ENCODE measurements around the gene FGD5. TPM values are rescaled to one million over a fixed set of nuclear protein-coding genes. Genes with fewer than 3 reads are reported as not detected.

FGD5 gene
- total RNA-seq, 1 donor from 2014 or later, result 0.22 TPM

GRCh38 chr3:14794435-14794834 lies 24.3 kb upstream of the FGD5 start:
- H3K9me3 Mint-ChIP-seq (ENCODE audit: low read depth), result peaks cover 3% of the 10 kb centered on the region
- no peak overlapping the region for H3K4me3 Mint-ChIP-seq (ENCODE audit: unreplicated experiment)
- TF ChIP-seq CTCF (IDR thresholded peaks at IDR 0.05), result no peak
- H3K27me3 Mint-ChIP-seq (ENCODE audit: low read depth), result peaks cover 39% of the 10 kb centered on the region
- H3K27ac Mint-ChIP-seq (ENCODE audit: unreplicated experiment), result no peak overlapping the region
- peaks cover 4% of the 10 kb centered on the region for H3K4me1 Mint-ChIP-seq (ENCODE audit: low read depth)
- no peaks in the 10 kb centered on the region for H3K36me3 Mint-ChIP-seq (ENCODE audit: low read depth)
- no peak for DNase-seq (ENCODE audit: low spot score)

GRCh38 chr3:14795996-14796395 lies 22.8 kb upstream of the FGD5 start:
- Mint-ChIP-seq H3K27ac (ENCODE audit: unreplicated experiment) (no peak overlapping the region), H3K4me1 (ENCODE audit: low read depth) (peaks cover 4% of the 10 kb centered on the region), H3K4me3 (ENCODE audit: unreplicated experiment) (no peak overlapping the region), H3K9me3 (ENCODE audit: low read depth) (peaks cover 3% of the 10 kb centered on the region), H3K27me3 (ENCODE audit: low read depth) (peaks cover 31% of the 10 kb centered on the region), H3K36me3 (ENCODE audit: low read depth) (no peaks in the 10 kb centered on the region)
- DNase-seq (ENCODE audit: low spot score), result peak; percentile 2
- no peak for TF ChIP-seq CTCF (IDR thresholded peaks at IDR 0.05)

GRCh38 chr3:14796403-14797077 lies 22.2 kb upstream of the FGD5 start:
- no peak for TF ChIP-seq CTCF (IDR thresholded peaks at IDR 0.05)
- Mint-ChIP-seq H3K27ac (ENCODE audit: unreplicated experiment) (no peak overlapping the region), H3K9me3 (ENCODE audit: low read depth) (peaks cover 3% of the 10 kb centered on the region), H3K4me1 (ENCODE audit: low read depth) (peaks cover 4% of the 10 kb centered on the region), H3K36me3 (ENCODE audit: low read depth) (no peaks in the 10 kb centered on the region), H3K4me3 (ENCODE audit: unreplicated experiment) (no peak overlapping the region), H3K27me3 (ENCODE audit: low read depth) (peaks cover 28% of the 10 kb centered on the region)
- DNase-seq (ENCODE audit: low spot score), result peak; percentile 33

- no peak for TF ChIP-seq CTCF (IDR thresholded peaks at IDR 0.05)
- H3K4me1 Mint-ChIP-seq (ENCODE audit: low read depth), result peaks cover 4% of the 10 kb centered on the region
- no peak overlapping the region for H3K4me3 Mint-ChIP-seq (ENCODE audit: unreplicated experiment)
- peaks cover 3% of the 10 kb centered on the region for H3K9me3 Mint-ChIP-seq (ENCODE audit: low read depth)
- peak; percentile 70 for DNase-seq (ENCODE audit: low spot score)
- H3K27ac Mint-ChIP-seq (ENCODE audit: unreplicated experiment), result no peak overlapping the region
- peaks cover 34% of the 10 kb centered on the region for H3K27me3 Mint-ChIP-seq (ENCODE audit: low read depth)
- no peaks in the 10 kb centered on the region for H3K36me3 Mint-ChIP-seq (ENCODE audit: low read depth)
Observed at GRCh38 chr3:14797731-14798130, 21.0 kb upstream of the FGD5 start.

- Mint-ChIP-seq H3K9me3 (ENCODE audit: low read depth) (peaks cover 3% of the 10 kb centered on the region), H3K36me3 (ENCODE audit: low read depth) (no peaks in the 10 kb centered on the region), H3K4me1 (ENCODE audit: low read depth) (peaks cover 3% of the 10 kb centered on the region), H3K27me3 (ENCODE audit: low read depth) (peaks cover 36% of the 10 kb centered on the region), H3K4me3 (ENCODE audit: unreplicated experiment) (no peak overlapping the region), H3K27ac (ENCODE audit: unreplicated experiment) (no peak overlapping the region)
- TF ChIP-seq CTCF (IDR thresholded peaks at IDR 0.05), result no peak
- DNase-seq (ENCODE audit: low spot score), result peak; percentile 47
Observed at GRCh38 chr3:14798231-14798630, 20.5 kb upstream of the FGD5 start.
